ENCODE data around the gene MPRIP.

GRCh38 chr17:17036524-17036998, 5.7 kb upstream of the MPRIP start:
- no peak for TF ChIP-seq CTCF (conservative IDR thresholded peaks at IDR 0.05)
- TF ChIP-seq ZFX (IDR thresholded peaks at IDR 0.05), result no peak
